Nephron (organoid): ENCODE results near the gene TADA3.
A peak's percentile ranks its signal among the peaks of the same experiment; 100 is the strongest.

Experiments
- H3K27ac Mint-ChIP-seq, 3 experiments: 2 replicates each; pipeline ENCODE4 v1.8.0; 2020; ENCODE audit warnings: mixed read lengths in 3 of 3, mild to moderate bottlenecking in 2 of 3, moderate library complexity in 1 of 3
- H3K27me3 Mint-ChIP-seq: 2 replicates; pipeline ENCODE4 v1.8.0; 2021; ENCODE audit warnings: low read depth, mild to moderate bottlenecking, moderate library complexity, mixed read lengths
- H3K36me3 Mint-ChIP-seq: 2 replicates; pipeline ENCODE4 v1.8.0; 2020; ENCODE audit warnings: low read depth, mixed read lengths
- H3K4me1 Mint-ChIP-seq: 2 replicates; pipeline ENCODE4 v1.8.0; 2020; ENCODE audit warnings: mixed read lengths
- H3K4me3 Mint-ChIP-seq, 3 experiments: 2 replicates each; pipeline ENCODE4 v1.8.0; 2020; ENCODE audit warnings: mild to moderate bottlenecking in 3 of 3, mixed read lengths in 3 of 3, moderate library complexity in 2 of 3
- H3K9me3 Mint-ChIP-seq: 2 replicates; pipeline ENCODE4 v1.8.0; 2020; ENCODE audit warnings: mixed read lengths
- CTCF ChIP-seq, 3 experiments: fragments of 200-600 bp; sonication (generic); IDR thresholded peaks; one replicate each; pipeline ENCODE4 v1.5.0; 2021; ENCODE audit warnings: antibody characterized with exemption in 3 of 3; ENCODE audit not compliant: unreplicated experiment in 3 of 3

TADA3 gene

DNA sequence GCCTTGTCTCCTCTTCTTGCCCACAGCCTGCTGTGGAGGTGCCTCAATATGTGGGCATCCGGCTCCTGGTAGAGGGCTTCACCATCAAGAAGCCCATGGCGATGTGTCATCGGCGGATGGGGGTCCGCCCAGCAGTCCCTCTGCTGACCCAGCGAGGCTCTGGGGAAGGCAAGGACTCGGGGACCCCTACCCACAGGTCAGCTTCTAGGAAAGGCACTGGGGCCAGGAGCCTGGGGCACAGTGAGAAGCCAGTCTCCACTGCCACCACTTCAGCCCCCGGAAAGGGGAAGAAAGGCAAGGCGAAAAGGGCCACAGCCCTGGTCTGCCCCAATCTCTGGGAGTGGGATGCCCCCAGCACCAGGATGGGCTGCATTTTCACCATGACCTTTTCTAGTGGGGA lies 40.8 kb upstream of the TADA3 start:
- Mint-ChIP-seq H3K4me1 (no peaks in the 10 kb centered on the region), H3K27ac (no peak overlapping the region), H3K36me3 (peaks cover 15% of the 10 kb centered on the region), H3K4me3 (no peak overlapping the region), H3K9me3 (no peaks in the 10 kb centered on the region), H3K27me3 (no peaks in the 10 kb centered on the region)
- TF ChIP-seq CTCF (IDR thresholded peaks at IDR 0.05; ENCODE audit: unreplicated experiment in 3 of 3) = no peak

DNA sequence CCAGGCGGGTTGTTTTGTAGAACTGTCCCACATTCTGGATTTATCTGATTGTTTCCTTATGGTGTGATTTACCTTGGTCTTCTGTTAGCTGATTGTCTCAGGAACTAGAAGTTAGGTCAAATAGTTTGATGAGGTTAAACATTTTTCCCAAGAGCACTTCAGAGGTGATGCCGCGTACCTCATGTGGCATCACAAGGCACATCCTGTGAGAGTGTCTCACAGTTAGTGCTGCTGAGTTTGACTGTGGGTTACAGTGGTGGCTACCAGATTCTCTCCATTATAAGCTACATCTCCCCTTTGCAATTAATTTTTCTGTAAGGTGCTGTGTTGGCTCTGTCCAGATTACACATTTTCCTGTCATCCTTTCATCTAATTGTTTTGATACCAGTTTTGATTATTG lies 39.0 kb upstream of the TADA3 start:
- H3K4me3 Mint-ChIP-seq = no peak overlapping the region
- peaks cover 15% of the 10 kb centered on the region for H3K36me3 Mint-ChIP-seq
- H3K27me3 Mint-ChIP-seq = no peaks in the 10 kb centered on the region
- TF ChIP-seq CTCF (IDR thresholded peaks at IDR 0.05; ENCODE audit: unreplicated experiment in 3 of 3) = no peak
- H3K4me1 Mint-ChIP-seq = no peaks in the 10 kb centered on the region
- no peaks in the 10 kb centered on the region for H3K9me3 Mint-ChIP-seq
- H3K27ac Mint-ChIP-seq = no peak overlapping the region

DNA sequence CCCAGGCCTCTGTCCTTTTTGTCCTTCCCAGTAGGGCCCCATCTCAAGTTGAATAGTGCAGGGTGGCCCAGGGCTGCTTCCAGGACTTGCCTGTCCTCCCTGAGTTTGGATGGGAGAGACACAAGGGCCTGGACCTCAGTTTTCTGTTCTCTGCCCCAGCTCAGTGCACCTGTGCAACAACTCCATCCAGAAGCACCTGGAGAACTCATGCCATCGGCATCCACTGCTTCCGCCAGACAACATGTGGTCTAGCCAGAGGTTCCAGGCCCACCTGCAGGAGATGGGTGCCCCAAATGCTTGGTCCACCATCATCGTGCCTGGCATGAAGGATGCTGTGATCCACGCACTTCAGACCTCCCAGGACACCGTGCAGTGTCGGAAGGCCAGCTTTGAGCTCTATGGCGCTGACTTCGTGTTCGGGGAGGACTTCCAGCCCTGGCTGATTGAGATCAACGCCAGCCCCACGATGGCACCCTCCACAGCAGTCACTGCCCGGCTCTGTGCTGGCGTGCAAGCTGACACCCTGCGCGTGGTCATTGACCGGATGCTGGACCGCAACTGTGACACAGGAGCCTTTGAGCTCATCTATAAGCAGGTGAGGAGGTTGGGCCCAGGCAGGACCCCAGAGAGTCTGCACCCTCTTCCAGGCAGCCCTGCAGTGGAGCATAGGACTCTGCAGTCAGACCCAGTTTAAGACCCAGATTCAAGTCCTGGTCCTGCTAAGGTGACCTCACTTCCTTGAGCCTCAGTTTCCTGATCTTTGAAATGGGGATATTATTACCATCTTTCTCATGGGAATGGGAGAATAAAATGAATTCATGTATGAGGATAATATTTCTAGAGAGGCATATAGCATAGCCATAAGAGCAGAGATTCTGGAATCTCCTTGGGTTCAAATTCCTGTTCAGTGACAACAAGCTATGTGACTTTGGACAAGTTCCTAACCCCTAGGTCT lies 36.8 kb upstream of the TADA3 start:
- H3K4me3 Mint-ChIP-seq = no peak overlapping the region
- H3K27me3 Mint-ChIP-seq = no peaks in the 10 kb centered on the region
- peaks cover 5% of the 10 kb centered on the region for H3K36me3 Mint-ChIP-seq
- H3K9me3 Mint-ChIP-seq = no peaks in the 10 kb centered on the region
- TF ChIP-seq CTCF (IDR thresholded peaks at IDR 0.05; ENCODE audit: unreplicated experiment in 3 of 3) = no peak
- no peaks in the 10 kb centered on the region for H3K4me1 Mint-ChIP-seq
- no peak overlapping the region for H3K27ac Mint-ChIP-seq

- Mint-ChIP-seq H3K27ac (no peak overlapping the region), H3K27me3 (no peaks in the 10 kb centered on the region), H3K4me3 (no peak overlapping the region), H3K4me1 (no peaks in the 10 kb centered on the region), H3K36me3 (peaks cover 4% of the 10 kb centered on the region), H3K9me3 (no peaks in the 10 kb centered on the region)
- peak in 2 of 3 experiments; percentile 8 to 20 for TF ChIP-seq CTCF (IDR thresholded peaks at IDR 0.05; ENCODE audit: unreplicated experiment in 3 of 3)
These were observed 34.7 kb upstream of the TADA3 start for GRCh38 chr3:9826815-9827573.

DNA sequence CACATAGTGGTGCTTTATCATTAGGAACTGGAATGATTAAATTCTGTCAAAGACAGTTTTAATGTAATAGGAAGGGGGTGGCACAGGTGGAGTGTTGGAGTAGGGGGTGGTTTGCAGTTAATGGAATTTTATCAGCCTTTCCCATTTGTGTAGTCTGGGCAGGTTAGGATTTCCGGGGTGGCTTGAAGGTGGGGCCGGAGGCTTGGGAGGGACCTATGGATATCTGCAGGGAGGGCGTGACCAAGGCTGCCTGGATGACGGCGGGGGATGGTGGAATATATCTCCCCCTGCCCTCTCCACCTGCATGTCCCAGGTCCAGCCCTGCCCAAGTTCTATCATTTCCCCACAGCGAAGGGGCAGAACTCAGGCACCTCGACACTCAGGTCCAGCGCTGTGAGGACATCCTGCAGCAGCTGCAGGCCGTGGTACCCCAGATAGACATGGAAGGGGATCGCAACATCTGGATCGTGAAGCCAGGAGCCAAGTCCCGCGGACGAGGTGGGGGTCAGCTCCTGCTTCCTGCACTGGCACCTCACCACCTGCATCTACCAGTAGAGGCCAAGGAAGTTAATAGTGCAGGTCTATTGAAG lies 33.3 kb upstream of the TADA3 start:
- H3K4me1 Mint-ChIP-seq = no peaks in the 10 kb centered on the region
- H3K27me3 Mint-ChIP-seq = no peaks in the 10 kb centered on the region
- H3K9me3 Mint-ChIP-seq = no peaks in the 10 kb centered on the region
- no peaks in the 10 kb centered on the region for H3K36me3 Mint-ChIP-seq
- H3K27ac Mint-ChIP-seq = no peak overlapping the region
- TF ChIP-seq CTCF (IDR thresholded peaks at IDR 0.05; ENCODE audit: unreplicated experiment in 3 of 3) = no peak
- H3K4me3 Mint-ChIP-seq = no peak overlapping the region
